ENCODE measurements around the gene PDHB. TPM values are rescaled to one million over a fixed set of nuclear protein-coding genes. Genes with fewer than 3 reads are reported as not detected.

PDHB gene
- total and polyA plus RNA-seq, 10 of the 15 experiments (the other 5 are each of a cell fraction or from before 2014, with no cell fraction given): 62.9 to 224 (median 93.2) TPM

GRCh38 chr3:58383904-58384303 lies 49.7 kb downstream of the PDHB start (continued):
- no peak for TF ChIP-seq ATF2 (IDR thresholded peaks at IDR 0.05; ENCODE audit: low read length)
- no peak for TF ChIP-seq SMAD1 (IDR thresholded peaks at IDR 0.05; ENCODE audit: low read depth, partially characterized antibody)
- TF ChIP-seq NFXL1 (IDR thresholded peaks at IDR 0.05; ENCODE audit: borderline replicate concordance): no peak
- no peak for TF ChIP-seq PKNOX1 (IDR thresholded peaks at IDR 0.05)
- TF ChIP-seq SMARCA5 (IDR thresholded peaks at IDR 0.05): no peak
- no peak for TF ChIP-seq ZNF274 (IDR thresholded peaks at IDR 0.05; ENCODE audit: insufficient read depth, insufficient read length)
- no peak for TF ChIP-seq MEF2A (IDR thresholded peaks at IDR 0.05; ENCODE audit: insufficient read depth, low read depth, low read length)
- TF ChIP-seq MLLT1 (IDR thresholded peaks at IDR 0.05): no peak

GRCh38 chr3:58383476-58383875 lies 50.2 kb downstream of the PDHB start:
- ChIA-PET CTCF (interaction anchor here (1.2 kb wide), 1 partner anchor 90 kb away, joined by 4 read pairs; no protein-coding TSS in a partner anchor), POLR2A (no interaction called here), RAD21 (ENCODE audit: unreplicated experiment) (no interaction called here), SMC1A (ENCODE audit: uncharacterized antibody, unreplicated experiment) (no interaction called here)
- H3K4me3 ChIP-seq: no peak overlapping the region
- no peak overlapping the region for H3K4me2 ChIP-seq (ENCODE audit: control insufficient read depth, insufficient read depth)
- in situ Hi-C loops (cut with MboI): no loop called here
- no peak overlapping the region for H2AFZ ChIP-seq (ENCODE audit: control insufficient read depth, low read depth, low read length)
- no peaks in the 10 kb centered on the region for H3K27me3 ChIP-seq (replicated peaks in 1 of 2; ENCODE audit: control insufficient read depth in 2 of 2, insufficient read depth in 2 of 2, low read length in 1 of 2)
- no peak overlapping the region for H3K9ac ChIP-seq (ENCODE audit: control insufficient read depth, insufficient read depth, low read length)
- H3K27ac ChIP-seq (ENCODE audit: control insufficient read depth, insufficient read depth): no peak overlapping the region
- no TSS peak for BruUV-seq (replicated peaks)
- ATAC-seq (no peak), DNase-seq (ENCODE audit: low read depth, low spot score) (no peak), FAIRE-seq (no peak)
- TF ChIP-seq FOXM1 (IDR thresholded peaks at IDR 0.05; ENCODE audit: low read depth, low read length): no peak
- TF ChIP-seq EP300 (IDR thresholded peaks at IDR 0.05; ENCODE audit: borderline replicate concordance in 1 of 2, control insufficient read depth in 1 of 2, low read depth in 2 of 2, low read length in 2 of 2): no peak
- no peak for TF ChIP-seq YY1 (IDR thresholded peaks at IDR 0.05; ENCODE audit: low read depth, low read length)
- intact Hi-C loops (cut with micrococcal nuclease; ENCODE audit: unreplicated experiment): no loop called here
- no peaks in the 10 kb centered on the region for H3K4me1 ChIP-seq (ENCODE audit: control insufficient read depth, insufficient read depth, low read length)
- WGBS (ENCODE audit: insufficient coverage, insufficient replicate concordance, low lambda C conversion rate, missing lambda C conversion rate): 100% methylated on average over 2 of the region's 2 CpGs
- no peaks in the 10 kb centered on the region for H3K9me3 ChIP-seq (replicated peaks; ENCODE audit: control insufficient read depth, insufficient read depth, low read length)
- H3K36me3 ChIP-seq (ENCODE audit: control insufficient read depth in 2 of 2, insufficient read depth in 2 of 2, low read length in 1 of 2): peaks cover 0 to 4% of the 10 kb centered on the region in 2 experiments; a peak in 2 of 4 replicates
- H4K20me1 ChIP-seq (ENCODE audit: control insufficient read depth, insufficient read depth): no peaks in the 10 kb centered on the region
- H3K79me2 ChIP-seq (ENCODE audit: control insufficient read depth, insufficient read depth, low read length): no peaks in the 10 kb centered on the region

Measured in GM12878 (cell line).